ENCODE data around the gene DRICH1.
"Not testable (repeated sequence)": the region's sequence is repeated elsewhere in the genome, so short reads cannot be mapped to it uniquely, and the experiment has no call there.

GRCh38 chr22:23573701-23574235 is 58.4 kb downstream of the DRICH1 start:
- TF ChIP-seq, protein P1, sequence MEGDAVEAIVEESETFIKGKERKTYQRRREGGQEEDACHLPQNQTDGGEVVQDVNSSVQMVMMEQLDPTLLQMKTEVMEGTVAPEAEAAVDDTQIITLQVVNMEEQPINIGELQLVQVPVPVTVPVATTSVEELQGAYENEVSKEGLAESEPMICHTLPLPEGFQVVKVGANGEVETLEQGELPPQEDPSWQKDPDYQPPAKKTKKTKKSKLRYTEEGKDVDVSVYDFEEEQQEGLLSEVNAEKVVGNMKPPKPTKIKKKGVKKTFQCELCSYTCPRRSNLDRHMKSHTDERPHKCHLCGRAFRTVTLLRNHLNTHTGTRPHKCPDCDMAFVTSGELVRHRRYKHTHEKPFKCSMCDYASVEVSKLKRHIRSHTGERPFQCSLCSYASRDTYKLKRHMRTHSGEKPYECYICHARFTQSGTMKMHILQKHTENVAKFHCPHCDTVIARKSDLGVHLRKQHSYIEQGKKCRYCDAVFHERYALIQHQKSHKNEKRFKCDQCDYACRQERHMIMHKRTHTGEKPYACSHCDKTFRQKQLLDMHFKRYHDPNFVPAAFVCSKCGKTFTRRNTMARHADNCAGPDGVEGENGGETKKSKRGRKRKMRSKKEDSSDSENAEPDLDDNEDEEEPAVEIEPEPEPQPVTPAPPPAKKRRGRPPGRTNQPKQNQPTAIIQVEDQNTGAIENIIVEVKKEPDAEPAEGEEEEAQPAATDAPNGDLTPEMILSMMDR (IDR thresholded peaks at IDR 0.05) = not testable (repeated sequence)
- TF ChIP-seq POLR2A (IDR thresholded peaks at IDR 0.05) = not testable (repeated sequence)
